Measurements from ENCODE around the gene PPP1R12C.

PPP1R12C gene

DNA sequence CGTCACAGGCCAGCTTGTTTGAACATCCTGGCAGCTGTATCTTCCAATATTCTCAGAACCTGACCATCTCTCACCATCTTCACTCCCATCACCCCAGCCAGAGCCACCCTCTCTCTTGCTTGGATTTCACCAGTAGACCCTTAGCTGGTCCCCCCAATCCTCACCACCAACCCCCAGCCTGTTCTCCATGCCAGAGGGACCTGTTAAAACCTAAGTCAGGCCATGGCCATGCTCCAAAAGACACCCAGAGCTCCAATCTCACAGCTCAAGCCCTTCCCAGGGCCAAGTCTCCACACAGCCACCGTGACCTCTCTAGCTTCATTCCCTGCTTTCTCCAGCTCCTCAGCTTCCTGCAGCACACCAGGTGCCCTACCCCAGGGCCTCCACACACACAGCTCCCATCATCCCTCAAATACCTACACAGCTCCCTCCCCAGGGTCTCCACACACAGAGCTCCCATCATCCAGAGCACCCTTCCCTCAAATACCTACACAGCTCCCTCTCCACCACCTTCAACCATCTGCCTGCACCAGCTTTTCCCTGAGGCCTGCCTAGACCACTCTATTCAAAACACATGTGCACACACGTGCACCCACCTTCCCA lies 28.0 kb downstream of the PPP1R12C start:
- no peak for DNase-seq (ENCODE audit: low read depth)

DNA sequence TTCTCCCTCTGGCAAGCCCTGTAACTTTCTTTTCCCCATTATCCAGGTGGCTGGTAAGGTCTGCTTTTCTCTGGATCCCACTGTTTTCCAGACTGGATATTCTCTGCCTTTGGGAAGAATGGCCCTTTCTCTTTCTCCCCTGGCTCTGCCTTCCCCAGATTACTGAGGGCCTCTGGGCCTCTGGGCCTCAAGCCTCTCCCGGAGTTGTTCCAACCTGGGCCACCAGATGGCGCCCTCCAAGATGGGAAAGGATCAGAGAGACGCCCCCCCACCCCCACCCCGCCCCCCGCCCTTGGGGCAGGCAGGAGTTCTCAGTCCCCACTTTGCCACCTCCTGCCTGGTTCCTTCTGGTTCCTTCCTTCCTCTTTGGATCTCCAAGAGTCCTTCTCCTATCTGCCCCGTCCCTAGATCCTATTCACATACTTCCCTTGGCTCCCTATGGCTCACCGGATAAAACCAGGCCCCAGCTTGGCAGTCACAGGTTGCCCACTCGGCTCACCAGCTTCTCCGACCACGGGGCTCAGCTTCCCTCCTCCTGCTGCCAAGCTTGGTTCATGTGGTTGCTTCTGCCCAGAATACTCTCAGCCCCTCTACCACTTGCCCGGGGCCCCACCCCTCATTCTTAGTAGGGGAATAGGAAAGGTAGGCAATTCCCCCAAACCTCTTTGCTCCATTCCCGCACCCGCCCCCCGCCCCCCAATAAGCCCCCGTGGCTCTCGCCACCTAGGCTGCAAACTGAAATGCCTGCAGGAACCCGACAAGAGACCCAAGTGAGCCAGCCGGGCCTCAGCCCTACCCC lies 28.7 kb downstream of the PPP1R12C start:
- DNase-seq (ENCODE audit: low read depth), result peak; percentile 77

DNA sequence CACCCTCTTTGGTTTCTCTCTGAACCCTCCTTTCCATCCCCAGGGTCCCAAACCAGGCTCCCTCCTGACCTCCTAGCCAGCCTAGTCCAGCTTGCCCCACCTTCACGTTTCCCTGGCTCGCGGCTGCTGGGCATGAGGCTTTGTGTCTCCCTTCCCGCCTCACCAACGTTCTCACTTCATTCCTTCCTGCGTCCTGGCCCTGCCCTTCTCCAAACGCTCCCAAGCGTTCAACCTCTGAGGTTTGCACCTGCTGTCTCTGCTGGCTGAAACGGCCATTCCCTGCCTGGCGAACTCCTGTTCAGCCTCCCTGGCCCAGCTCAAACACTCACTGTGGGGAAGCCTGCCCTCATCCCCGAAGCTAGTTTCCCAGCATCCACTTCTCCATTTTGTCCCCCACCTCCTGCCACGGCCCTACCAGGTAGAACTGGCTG lies 29.4 kb downstream of the PPP1R12C start:
- DNase-seq (ENCODE audit: low read depth), result no peak

DNA sequence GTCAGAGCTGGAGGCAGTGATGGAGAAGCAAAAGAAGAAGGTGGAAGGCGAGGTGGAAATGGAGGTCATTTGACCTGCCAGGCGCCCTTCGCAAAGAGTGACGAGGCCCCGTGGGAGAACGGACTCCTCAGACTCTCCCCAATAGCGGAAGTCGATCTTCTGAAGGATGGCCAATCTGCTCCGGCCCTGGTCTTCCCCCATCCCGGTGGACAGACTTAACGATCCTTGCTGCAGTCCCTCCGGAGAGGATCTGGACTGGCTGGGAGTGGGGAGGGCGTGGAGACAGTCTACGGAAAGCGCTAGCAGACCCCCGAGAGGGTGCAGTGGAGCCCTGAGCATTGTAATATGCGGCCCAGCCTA lies 29.9 kb downstream of the PPP1R12C start:
- no peak for DNase-seq (ENCODE audit: low read depth)

DNA sequence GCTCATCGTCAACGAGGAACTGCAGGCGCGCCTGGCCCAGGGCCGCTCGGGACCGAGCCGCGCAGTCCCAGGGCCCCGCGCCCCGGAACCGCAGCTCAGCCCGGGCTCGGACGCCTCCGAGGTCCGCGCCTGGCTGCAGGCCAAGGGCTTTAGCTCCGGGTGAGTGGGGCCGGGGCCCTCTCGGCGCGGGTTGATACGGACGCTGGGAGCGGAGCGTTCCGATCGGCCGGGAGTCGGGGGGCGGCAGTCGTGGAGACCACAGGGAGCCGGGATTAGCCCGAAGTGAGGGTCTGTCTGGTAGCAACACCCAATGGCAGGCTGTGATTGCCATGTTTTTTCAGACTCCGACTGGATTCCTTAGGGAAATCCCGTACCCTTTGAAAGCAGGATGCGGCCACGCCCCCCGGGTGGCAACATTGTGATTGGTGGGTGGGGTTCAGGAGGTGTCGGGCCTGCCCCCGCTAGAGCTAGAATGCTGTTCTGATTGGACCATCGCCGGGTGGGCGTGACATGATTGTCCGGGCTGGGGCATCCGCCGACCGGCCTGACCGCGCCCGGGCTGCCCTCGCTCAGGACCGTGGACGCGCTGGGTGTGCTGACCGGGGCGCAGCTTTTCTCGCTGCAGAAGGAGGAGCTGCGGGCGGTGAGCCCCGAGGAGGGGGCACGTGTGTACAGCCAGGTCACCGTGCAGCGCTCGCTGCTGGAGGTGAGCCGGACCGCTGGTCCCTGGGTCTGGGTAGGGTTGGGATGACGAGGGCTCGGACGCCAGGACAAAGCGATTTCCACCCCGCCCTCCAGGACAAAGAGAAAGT lies 30.5 kb downstream of the PPP1R12C start:
- peak; percentile 29 for DNase-seq (ENCODE audit: low read depth)

DNA sequence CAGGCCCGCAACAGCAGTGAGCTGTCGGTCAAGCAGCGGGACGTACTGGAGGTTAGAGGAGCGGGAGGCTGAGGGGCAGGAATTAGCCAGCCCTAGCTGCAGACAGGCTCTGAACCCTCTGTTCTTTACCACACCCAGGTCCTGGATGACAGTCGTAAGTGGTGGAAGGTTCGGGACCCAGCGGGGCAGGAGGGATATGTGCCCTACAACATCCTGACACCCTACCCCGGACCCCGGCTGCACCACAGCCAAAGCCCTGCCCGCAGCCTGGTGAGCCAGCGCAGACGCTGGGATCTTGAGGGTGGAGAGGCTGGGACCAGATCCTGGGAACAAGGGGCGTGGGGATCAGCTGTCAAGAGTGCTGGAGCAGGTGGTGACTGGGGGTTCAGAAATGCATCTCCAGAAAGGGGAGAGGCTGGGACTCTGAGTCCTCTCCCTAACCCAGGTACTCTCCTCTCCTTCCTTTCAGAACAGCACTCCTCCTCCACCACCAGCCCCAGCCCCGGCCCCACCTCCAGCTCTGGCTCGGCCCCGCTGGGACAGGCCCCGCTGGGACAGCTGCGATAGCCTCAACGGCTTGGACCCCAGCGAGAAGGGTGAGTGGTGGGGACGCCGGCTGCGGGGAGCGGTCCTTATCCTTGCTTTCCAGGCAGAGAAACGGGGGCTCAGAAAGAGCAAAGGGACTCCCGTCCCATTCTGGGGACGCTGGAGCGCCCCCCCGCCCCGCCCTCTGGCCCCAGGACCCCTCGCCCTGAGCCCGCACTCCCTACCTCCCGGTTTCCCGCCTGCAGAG lies 31.3 kb downstream of the PPP1R12C start:
- DNase-seq (ENCODE audit: low read depth), result no peak

DNA sequence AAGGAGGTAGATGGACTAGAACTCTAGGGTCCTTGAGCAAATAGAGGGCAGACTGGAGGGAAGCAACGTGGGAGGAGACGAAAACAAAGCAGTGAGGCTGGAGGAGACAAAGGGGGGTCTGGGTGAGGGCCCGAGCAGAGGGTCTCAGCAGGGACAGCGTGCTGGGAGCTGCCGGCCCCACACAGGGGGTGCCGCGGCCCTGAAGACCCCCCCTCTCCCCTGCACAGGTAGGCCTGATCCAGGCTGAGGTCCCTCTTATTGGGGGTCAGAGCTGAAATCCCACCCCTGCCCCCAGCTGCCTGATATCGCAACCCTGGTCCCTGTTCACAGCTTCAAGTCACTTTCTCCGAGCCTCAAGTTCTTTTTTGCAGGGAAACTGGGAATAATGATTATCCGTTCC lies 33.0 kb downstream of the PPP1R12C start:
- DNase-seq (ENCODE audit: low read depth), result no peak

DNA sequence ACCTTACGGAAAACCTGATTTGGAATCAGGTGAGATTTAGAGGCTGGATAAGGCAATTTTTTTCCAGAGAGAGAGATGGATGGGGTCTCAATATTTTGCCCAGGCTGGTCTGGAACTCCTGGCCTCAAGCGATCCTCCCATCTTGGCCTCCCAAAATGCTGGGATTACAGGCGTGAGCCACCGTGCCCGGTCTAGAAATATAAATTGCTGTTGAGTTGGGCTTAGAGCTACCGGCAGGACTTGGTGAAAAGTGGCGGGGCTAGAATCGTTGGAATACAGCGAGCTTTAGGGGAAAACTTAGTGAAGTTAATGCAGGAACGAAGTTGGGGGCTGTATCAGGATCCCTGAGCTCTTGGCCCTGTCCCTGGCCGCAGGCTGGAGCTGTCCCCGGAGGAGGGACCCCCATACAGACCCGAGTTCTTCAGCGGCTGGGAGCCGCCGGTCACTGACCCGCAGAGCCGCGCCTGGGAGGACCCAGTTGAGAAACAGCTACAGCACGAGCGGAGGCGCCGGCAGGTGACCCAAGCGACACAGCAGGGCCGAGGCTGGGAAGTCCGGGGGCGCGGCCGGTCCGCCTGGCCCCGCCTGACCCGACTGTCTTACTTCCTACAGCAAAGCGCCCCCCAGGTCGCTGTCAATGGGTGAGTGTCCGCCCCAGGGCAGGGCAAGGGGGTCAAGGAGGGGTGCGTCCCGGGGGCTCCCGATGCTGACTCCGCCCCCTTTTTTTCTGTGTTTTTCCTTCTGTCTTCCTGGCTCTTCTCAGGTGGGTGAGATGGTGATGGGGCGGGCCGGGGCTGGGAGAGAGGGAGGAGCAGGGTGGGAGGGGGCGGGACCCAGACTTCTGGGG lies 34.2 kb downstream of the PPP1R12C start:
- DNase-seq (ENCODE audit: low read depth), result no peak

DNA sequence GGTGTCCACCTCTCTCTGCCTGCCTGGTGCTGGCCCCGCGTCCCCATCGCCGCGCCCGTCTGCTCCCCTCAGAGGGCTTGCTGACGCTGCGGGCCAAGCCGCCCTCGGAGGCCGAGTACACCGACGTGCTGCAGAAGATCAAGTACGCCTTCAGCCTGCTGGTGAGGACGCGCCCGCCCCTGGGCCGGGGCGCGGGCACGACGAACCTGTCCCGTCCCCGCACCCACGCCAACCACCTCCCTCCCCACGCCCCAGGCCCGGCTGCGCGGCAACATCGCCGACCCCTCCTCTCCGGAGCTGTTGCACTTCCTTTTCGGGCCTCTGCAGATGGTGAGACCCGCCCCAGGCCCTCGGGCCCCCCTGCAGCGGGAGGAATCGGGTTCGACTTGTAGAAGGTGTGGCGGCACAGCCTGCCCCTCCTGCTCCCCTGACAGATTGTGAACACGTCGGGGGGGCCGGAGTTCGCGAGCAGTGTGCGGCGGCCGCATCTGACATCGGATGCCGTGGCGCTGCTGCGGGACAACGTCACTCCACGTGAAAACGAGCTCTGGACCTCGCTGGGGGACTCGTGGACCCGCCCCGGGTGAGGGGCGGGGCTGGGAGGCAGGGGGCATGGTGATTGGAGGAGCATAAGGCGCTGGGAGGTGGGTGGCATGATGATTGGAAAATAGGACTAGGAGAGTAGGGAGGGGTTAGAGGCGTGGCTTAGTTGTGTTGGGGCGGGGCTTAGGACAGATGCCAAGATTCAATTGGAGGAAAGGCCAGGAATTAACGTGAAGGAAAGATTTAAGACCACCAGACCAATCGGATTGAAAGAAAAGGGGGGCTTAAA lies 35.2 kb downstream of the PPP1R12C start:
- no peak for DNase-seq (ENCODE audit: low read depth)

DNA sequence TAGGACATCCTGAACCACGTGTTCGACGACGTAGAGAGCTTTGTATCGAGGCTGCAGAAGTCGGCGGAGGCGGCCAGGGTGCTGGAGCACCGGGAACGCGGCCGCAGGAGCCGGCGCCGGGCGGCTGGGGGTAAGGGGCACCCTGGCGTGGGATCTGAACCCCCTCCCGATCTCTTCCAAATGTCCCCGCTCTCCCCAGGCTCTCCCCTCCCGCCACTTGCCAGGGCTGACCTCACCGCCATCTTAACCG lies 35.7 kb downstream of the PPP1R12C start:
- no peak for DNase-seq (ENCODE audit: low read depth)

DNA sequence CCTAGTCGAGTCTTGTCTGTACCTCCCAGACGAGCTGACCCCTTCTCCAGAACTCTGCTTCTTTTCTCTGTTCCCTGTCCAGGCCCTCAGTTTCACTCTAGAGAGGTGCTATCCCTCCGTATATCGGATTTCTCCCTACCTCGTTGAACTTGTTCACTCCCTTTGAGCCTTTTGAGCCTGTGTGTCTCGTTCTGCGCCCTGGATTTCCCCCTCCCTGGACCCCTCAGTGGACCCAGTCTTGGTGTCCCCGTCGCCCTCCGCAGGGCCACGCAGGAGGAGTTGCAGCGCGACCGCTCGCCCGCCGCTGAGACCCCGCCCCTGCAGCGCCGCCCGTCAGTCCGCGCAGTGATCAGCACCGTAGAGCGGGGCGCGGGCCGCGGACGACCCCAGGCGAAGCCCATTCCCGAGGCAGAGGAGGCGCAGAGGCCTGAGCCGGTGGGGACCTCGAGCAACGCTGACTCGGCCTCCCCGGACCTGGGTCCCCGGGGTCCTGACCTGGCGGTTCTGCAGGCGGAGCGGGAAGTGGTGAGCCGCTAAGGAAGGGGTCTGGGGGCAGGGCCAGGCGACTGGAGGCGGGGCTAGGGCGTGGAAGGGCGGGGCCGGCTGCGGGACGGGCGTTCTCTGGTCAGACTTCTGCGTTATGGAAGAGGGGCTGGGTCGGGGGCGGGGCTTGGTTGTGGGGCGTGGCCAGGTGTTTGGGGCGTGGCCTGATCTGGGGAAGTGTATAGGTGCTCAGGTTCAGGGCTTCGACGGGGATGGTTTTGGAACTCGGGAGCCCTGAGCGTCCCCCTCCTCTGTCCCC lies 36.3 kb downstream of the PPP1R12C start:
- DNase-seq (ENCODE audit: low read depth), result peak; percentile 83

DNA sequence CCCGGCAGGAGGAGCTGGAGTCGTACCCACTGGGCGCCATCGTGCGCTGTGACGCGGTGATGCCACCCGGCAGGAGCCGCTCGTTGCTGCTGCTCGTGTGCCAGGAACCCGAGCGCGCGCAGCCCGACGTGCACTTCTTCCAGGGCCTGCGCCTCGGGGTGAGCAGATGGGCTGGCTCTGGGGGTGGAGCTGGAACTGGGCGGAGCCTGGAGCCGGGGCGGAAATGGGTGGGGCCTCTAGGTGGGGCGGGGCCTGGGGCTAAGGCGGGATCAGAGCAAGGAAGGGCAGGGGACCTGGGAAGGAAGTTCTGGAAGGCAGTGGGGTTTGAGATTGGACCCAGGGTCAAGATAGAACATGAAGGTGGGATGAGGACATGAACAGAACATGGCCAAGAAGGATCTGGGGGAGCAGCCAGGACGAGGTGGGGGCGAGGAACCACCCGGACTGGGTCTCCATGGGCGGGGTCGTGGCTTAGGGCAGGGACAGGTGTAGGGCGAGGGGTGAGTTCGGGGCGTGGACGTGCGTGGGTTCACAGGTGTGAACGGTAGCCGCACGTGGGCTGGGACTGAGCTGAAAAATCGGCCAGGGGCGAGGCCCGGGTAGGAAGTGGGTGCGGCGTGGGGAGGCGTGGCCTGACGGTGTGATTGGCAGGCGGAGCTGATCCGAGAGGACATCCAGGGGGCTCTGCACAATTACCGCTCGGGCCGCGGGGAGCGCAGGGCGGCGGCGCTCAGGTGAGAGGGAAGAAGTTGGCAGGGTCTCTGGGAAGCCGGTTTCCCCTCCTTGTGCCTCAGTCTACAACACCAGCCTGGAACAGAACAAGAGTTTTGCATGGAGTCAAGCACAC lies 37.1 kb downstream of the PPP1R12C start:
- peak; percentile 21 for DNase-seq (ENCODE audit: low read depth)

DNA sequence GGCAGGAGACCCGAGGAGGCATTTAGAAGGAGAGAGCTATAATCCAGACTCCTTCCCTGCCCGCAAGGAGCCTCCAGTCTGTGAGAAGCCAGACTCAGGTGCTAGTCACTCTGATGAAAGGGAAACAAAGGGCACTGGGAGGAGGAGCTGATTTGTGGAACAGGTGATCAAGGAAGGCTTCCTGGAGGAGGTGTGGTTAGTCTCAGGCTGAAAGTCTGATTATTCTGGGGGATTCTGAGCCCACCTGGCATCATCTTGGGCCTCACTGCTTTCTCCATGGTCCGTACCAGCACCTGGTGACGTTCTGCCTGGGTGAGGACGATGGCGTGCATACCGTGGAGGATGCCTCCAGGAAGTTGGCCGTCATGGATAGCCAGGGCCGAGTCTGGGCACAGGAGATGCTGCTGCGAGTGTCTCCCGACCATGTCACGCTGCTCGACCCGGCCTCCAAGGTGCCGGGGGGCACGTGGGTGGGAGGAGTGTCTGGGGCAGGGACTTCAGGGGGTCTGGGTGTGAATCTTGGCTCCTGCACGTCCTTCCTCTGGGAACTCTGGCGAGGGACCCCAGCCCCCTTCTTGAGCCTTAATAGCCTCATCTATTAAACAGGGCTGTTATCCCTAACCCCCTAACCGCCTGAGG lies 37.9 kb downstream of the PPP1R12C start:
- DNase-seq (ENCODE audit: low read depth), result no peak

DNA sequence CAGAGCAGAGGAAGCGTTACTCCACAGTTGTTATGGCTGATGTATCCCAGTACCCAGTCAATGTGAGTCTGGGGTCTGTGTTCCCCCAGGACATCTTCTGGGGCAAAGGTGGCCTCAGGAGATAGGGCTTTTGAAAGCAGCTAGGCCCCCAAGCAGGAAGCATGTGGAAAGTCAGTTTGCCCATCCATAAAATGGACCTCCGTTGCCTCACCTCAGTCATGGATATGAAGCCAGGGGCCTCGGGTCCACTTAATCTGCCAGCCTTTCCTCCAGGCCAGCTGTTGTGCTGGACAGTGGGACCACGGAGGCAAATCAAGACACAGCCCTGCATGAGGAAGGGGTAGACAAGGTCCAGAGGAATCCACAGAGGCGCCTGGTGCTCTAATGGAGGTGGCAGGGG lies 38.4 kb downstream of the PPP1R12C start:
- DNase-seq (ENCODE audit: low read depth), result no peak

DNA sequence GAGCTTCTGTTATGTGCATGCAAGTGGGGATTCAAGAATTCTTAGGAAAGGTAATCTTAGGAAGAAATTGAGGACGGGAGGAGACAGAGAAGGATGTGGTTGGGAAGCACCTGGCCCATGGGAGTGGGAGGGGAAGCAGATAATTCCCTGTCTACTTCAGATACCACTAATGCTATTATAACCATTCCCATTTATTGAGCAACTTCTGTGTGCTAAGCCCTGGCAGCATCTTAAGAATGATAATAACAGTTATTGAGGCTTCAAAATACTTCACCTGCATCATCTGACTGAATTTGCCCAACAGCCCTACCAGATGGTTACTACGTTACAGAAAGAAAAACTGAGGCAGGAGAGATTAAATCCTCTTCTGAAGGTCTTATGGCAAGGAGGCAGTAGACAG lies 40.3 kb downstream of the PPP1R12C start:
- no peak for DNase-seq (ENCODE audit: low read depth)

DNA sequence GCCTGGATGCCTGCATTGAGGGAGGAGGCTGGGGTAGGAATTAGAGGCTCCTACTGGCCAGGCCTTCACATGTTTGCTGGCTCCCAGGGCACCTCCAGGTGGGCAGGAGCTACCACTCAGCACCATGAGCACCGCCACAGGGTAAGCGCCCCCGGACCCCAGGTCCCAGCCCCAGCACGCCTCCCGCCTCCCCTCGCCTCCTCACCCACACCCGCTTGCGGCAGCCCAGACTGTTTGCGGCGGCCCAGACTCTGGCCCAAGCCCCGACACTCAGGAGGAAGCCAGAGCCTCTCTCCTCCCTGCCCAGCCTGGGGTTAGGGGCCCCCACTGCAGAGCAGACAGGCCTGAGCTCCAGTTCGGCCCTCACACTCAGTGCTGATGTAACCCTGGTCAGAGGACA lies 41.1 kb downstream of the PPP1R12C start:
- no peak for DNase-seq (ENCODE audit: low read depth)

DNA sequence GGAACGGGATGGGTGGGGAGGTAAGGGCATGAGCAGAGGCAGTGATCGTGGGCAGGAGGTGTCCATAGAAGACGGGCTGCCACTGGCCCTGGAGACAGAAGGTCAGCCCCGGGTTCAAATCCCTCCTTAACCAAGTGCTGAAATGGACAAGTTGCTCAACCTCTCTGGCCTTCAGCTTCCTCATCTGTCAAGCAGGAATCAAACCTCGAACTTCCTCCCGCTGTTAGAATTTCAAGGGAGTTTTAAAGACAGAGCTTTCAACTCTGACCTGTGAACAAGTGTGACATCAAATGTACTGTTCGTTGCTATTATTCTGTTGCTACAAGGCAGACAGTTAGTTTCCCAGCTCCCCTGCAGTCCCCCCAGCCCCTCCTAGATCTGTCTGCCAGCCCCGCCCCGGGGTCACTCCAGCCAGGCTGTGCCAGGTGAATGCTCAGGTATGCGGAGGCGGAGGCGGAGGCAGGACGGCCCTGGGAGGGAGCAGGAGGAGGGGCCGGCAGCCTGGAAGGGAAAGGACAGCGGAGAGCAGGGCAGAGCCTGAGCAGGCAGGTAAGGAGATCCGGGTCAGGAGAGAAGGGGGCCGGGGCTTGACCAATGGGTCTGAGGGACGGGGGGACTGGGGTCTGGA lies 42.0 kb downstream of the PPP1R12C start, which contains the start of gene EPS8L1:
Gene EPS8L1 (plus strand): TSS at position 499 of the 628 bp plus-strand sequence. CDS start 576 bp downstream, outside the sequence.
- no peak for DNase-seq (ENCODE audit: low read depth)

DNA sequence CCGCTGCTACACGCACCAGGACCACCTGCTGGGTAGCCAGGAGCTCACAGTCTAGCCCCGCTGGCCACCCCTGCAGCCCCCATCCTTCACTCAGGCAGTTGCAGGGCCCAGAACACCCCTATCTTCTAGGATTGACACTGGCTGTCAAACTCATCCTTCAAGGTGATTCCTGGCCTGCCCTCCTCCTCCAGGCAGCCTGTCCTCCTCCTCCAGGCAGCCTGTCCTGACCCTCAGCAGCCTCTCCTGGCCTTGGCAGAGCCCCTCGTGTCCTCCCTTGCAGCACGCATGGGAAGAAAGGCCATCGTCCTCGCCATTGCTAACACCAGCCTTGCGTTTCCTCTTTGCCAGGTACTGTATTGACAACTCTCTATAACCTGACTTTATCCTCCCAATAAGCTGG lies 45.5 kb downstream of the PPP1R12C start:
- no peak for DNase-seq (ENCODE audit: low read depth)
